CD4-positive, alpha-beta T cell treated with Interleukin-4 for 1 hour (primary cell): Measurements from ENCODE around the gene COX6A2.
"Not testable (repeated sequence)": the region's sequence is repeated elsewhere in the genome, so short reads cannot be mapped to it uniquely, and the experiment has no call there.

Experiments
- DNase-seq, 2 donors: peaks; one replicate each; pipeline ENCODE4 v3.0.0-alpha.2; 2020 to 2022

COX6A2 gene

DNA sequence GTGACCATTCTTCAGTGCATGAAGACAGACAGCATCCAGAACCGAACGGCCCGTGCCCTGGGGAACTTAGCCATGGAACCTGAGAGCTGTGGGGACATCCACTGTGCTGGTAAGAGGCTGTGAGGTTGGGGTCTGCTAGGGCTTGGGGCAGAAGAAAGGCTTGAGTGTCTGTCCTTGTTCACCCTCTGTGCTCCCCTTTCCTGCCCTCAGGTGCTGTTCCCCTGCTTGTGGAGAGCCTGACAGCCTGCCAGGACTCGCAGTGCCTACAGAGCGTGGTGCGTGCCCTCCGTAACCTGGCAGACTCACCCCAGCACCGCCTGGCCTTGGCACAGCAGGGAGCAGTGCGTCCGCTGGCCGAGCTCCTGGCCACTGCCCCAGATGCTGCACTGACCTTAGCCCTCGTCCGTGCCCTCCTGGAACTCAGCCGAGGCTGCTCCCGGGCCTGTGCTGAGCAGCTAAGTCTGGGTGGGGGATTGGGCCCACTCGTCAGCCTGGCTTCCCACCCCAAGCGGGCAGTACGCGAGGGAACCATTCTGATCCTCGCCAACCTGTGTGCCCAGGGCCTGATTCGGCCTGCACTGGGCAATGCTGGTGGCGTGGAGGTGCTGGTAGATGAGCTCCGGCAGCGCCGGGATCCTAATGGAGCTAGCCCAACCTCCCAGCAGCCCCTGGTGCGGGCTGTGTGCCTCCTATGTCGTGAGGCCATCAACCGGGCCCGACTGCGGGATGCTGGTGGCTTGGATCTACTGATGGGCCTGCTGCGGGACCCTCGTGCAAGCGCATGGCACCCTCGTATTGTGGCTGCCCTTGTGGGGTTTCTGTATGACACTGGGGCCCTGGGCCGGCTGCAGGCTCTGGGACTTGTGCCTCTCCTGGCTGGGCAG, 34.0 kb upstream of the COX6A2 start:
- DNase-seq, result no peak

- no peak for DNase-seq
Measured at GRCh38 chr16:31461201-31461920, 33.2 kb upstream of the COX6A2 start.

DNA sequence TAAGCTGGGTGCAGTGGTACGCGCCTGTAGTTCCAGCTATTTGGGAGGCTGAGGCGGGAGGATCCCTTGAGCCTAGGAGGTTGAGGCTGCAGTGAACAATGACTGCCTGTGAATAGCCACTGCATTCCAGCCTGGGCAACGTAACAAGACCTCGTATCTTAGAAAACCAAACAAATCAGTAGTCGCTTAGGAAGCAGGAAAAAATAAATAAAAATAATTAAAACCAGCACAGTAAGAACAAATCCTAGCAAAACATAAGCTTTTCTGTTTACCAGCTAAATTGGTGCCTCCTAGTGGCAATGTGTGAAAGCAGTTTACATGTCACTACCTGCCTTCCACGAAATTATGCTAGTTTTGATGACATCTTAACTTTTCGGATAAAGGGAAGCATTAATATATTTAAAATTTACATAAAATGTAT, 32.4 kb upstream of the COX6A2 start:
- DNase-seq, result peak in 1 of 2 donors; percentile 69

DNA sequence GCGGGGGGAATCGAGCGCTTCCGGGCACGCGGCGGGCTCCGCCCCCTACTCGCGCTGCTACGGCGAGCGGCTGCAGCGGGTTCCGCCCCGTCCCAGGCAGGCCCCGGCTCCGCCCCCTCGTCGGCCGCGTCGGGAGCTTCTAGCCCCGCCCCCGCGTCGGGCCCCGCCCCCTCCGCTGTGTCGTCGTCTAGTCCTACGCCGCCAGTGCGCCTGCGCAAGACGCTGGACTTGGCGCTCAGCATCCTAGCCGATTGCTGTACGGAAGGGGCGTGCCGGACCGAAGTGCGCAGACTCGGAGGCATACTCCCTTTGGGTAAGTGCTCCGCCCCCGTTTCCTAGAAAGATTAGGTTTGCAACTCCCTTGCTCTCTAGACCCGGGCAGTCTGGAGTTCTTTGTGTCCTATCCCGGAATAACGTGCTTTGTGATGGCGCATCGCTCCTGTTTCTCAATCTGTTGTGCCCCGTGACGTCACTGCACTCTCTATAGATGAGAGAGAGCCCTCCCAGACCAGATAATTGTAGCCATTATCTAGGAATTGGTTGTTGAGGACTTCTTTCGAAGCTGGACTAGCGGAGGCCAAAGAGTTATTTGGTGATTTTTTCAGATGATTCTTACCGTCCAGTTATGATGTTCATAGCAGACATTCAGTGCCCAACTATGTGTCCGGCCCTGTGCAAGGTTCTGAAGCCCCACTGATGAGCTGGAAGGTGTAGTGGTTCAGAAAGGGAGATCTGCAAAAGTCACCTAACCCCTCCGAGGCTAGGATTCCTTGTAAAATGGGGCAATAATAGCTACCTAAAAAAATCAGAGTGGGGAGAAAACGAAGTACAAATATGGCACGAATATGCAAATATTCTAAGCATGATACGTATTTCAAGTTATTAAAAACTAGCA, 31.8 kb upstream of the COX6A2 start:
- DNase-seq, result peak; percentile 99 to 100

DNA sequence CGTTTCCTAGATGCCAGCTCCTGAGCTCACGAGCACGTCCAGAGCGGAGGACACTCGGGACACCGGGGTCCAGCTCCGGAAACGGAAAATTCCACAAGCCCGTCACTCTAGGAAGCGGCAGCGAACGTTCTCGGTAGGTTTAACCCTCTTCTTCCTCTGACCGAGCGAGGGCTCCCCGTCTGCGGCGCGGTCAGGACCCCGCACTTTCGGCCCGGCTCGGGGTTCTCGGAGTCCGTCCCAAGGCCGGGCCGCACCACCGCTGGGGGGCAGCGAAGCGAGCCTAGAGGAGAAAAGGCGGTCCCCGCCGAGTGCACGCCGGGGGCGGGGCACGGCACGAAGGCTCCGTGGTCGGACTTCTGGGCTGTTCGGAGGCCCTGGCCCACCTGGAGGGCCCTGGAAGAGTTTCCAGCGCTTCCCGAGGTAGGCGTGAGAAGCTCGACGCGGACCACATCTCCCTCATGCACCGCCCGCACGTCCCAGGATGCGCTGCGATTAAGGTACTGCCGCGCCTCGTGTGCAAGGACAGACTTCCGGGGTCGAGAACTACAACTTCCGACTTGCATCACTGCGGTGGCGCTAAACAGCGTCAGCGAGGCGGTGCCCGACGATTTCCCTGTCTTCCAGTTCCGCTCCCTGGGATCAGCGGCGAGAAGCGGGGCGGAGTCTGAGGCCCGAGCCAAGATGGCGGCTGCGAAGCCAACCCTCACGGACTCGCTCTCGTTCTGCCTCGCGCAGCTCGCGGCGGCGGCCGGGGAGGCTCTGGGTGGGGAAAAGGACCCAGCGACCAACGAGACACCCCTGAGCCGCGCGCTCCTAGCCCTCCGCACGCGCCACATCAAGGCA, 30.9 kb upstream of the COX6A2 start, which contains the start of gene ARMC5:
ARMC5 (plus strand) TSS at position 658 of the 843 bp plus-strand sequence; CDS start at position 682, 24 bp downstream.
- DNase-seq, result peak; percentile 98

DNA sequence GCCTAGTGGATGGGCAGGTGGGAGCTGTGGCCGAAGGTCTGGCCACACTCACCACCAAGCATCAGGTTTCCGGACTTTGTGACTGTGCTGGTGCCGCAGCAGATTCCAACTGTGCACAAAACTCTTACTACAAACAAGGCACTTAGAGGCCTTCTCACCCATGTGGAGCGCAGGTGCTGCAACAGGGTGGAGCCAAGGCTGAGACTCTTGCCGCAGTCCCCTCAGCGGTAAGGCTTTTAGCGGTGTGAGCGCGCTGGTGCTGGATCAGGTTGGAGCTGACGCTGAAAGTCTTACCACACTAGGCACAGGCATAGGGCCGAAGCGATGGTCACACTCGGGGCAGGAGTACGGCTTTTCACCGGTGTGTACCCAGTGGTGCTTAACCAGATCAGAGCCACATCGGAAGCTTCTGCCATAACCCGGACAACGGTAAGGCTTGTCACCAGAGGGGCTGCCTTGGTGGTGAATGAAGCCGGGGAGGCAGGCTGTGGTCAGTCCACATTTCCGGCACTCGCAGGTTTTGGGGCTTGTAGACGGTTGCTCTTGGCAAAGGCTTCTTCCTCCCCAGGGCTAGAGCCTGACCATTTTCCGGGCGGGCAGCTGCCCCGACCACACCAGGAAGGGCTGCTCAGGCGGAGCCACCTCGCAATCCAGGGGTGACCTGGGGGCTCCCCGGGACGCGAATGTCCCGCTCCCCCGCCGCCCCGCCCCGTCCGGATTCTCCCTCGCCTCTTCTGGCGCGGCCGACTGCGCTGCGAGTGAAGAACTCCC, 30.1 kb upstream of the COX6A2 start:
- peak; percentile 52 to 61 for DNase-seq

GRCh38 chr16:31456988-31457360, 28.8 kb upstream of the COX6A2 start:
- DNase-seq, result no peak

GRCh38 chr16:31455601-31456314, 27.6 kb upstream of the COX6A2 start:
- DNase-seq, result peak in 1 of 2 donors; percentile 40

GRCh38 chr16:31453255-31454204, 25.4 kb upstream of the COX6A2 start:
- peak in 1 of 2 donors; percentile 64 for DNase-seq

DNA sequence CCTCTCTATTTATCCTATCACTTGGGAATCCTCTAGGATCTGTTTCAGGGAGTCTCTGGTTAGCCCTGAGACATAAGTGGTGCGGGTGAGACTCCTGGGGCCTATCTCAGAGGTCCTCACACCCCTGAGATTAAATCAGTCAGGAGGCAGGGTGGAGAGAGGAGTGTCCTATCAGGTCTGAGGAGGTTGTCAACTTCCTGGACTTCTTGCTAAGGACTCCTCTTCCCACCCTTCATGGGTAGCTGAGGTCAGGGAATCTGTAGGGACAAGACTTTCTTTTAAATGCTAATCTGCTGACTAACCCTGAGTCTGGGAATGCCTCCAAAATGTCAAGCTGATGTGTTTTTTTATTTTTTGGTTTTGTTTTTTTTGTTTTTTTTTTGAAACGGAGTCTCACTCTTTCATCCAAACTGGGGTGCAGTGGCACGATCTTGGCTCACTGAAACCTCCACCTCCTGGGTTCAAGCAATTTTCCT, 24.5 kb upstream of the COX6A2 start:
- DNase-seq, result no peak

DNA sequence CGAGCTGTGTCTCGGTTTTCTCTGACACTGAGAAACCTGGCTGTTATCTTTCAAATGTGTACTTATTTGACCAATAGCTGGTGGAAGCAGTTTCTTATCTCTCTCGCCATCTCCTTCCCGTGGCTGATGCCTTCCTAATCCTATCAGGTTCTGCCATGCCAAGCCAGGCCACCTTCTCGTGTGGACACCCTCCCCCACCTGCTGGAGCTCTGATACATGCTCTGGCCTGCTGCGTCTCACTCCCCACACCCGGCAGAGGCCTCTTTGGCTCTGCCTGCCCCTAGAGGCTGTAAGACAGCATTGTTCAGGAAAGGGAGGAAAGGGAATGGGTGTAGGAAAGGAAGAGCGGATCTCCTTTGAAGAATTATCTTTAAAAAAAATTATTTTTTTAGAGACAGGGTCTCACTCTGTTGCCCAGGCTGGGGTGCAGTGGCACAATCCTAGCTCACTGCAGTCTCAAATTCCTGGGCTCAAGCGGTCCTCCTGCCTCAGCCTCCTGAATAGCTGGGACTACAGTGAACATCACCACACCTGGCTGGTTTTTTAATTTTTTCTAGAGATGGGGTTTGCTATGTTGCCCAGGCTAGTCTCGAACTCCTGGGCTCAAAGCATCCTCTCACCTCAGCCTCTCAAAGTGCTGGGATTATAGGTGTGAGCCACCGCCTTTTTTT, 23.7 kb upstream of the COX6A2 start:
- DNase-seq, result no peak

DNA sequence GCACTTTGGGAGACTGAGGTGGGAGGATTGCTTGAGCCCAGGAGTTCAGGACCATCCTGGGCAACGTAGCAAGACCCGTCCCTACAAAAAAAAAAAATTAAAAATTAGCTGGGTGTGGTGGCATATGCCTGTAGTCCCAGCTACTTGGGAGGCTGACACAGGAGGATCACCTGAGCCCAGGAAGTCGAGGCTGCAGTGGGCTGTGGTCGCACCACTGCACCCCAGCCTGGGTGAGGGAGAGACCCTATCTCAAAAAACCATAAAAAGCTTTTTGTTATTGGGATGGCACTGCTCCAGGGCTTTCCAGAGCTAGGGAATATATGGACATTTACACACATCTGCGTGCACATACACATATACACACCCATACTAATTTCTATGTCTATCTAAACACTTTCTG, 23.0 kb upstream of the COX6A2 start:
- no peak for DNase-seq

- not testable (repeated sequence) for DNase-seq
Measured at GRCh38 chr16:31445931-31446330, 17.8 kb upstream of the COX6A2 start.

GRCh38 chr16:31441956-31442355, 13.8 kb upstream of the COX6A2 start:
- no peak for DNase-seq

GRCh38 chr16:31440516-31441184, 12.5 kb upstream of the COX6A2 start:
- no peak for DNase-seq

GRCh38 chr16:31439519-31439918, 11.4 kb upstream of the COX6A2 start:
- DNase-seq, result no peak

GRCh38 chr16:31439023-31439422, 10.9 kb upstream of the COX6A2 start:
- DNase-seq, result not testable (repeated sequence)

- no peak for DNase-seq
Measured at GRCh38 chr16:31438414-31438813, 10.3 kb upstream of the COX6A2 start.
